HCT116 (cell line): ENCODE measurements around the gene ITM2B. TPM values are rescaled to one million over a fixed set of nuclear protein-coding genes. Genes with fewer than 3 reads are reported as not detected.

Experiments used
- ATAC-seq: fragments of 200-7000 bp; cut with Tn5 transposase; 2 replicates; pipeline ENCODE4 v1.9.1; 2020; ENCODE audit warnings: mild to moderate bottlenecking, moderate library complexity
- BruUV-seq: library from RNA; stranded (reverse); fragments of 400-500 nt; replicated peaks from 2 replicates; lab custom pipeline; 2021; lab: Mats Ljungman, UMichigan
- CTCF ChIA-PET: fragments of 300-600 bp; sonication (Branson Sonifier 250); formaldehyde crosslinking; loops from one replicate; lab custom pipeline; 2021; ENCODE audit warnings: antibody characterized with exemption; lab: Charles Lee
- POLR2A ChIA-PET: fragments of 300-600, 350-600 bp; sonication (Branson Sonifier 250); formaldehyde crosslinking; loops from one replicate; lab custom pipeline; 2021; ENCODE audit warnings: antibody characterized with exemption; lab: Charles Lee
- RAD21 ChIA-PET, 2 experiments: fragments of 300-600 bp; sonication (Branson Sonifier 250); formaldehyde crosslinking; loops; one replicate each; lab custom pipeline; 2023; ENCODE audit warnings: low total read pairs in 2 of 2; ENCODE audit not compliant: uncharacterized antibody in 2 of 2, unreplicated experiment in 2 of 2, low non-redundant PET in 1 of 2; lab: Charles Lee
- DNase-seq: peaks from one replicate; pipeline ENCODE4 v3.0.0-alpha.2; 2010; ENCODE audit warnings: low read depth, low spot score
- H2AFZ ChIP-seq: fragments of 200-600 bp; shearing (Covaris generic), sonication (generic); 2 replicates; pipeline ENCODE4 v1.6.1; 2017; ENCODE audit warnings: low read depth, mixed run types, mixed read lengths, antibody characterized with exemption, low read length; ENCODE audit not compliant: poor library complexity, severe bottlenecking
- H3K27ac ChIP-seq: 2 replicates; pipeline ENCODE4 v1.5.1; 2012; ENCODE audit warnings: low read depth, low read length
- H3K27me3 ChIP-seq: fragments of 200-600 bp; sonication (generic); 2 replicates; pipeline ENCODE4 v1.6.1; 2016; ENCODE audit warnings: mixed run types, low read length, mixed read lengths; ENCODE audit not compliant: insufficient read depth
- H3K36me3 ChIP-seq, 2 experiments: fragments of 200-500 bp in 1 of 2; fragments of 200-600 bp in 1 of 2; sonication (Bioruptor generic) in 1 of 2; sonication (generic) in 1 of 2; 2 replicates each; pipeline versions ENCODE4 v1.5.1 to v1.6.1; 2014 to 2016; ENCODE audit warnings: low read length in 2 of 2, inconsistent platforms in 1 of 2, mixed read lengths in 1 of 2, mixed run types in 1 of 2; ENCODE audit not compliant: insufficient read depth in 2 of 2, control insufficient read depth in 1 of 2
- H3K4me1 ChIP-seq, 2 experiments: fragments of 200-600 bp in 1 of 2; sonication (generic) in 1 of 2; 2 replicates each; pipeline versions ENCODE4 v1.5.1 to v1.6.1; 2012 to 2017; ENCODE audit warnings: low read length in 2 of 2, inconsistent platforms in 1 of 2, mild to moderate bottlenecking in 1 of 2, mixed read lengths in 1 of 2, mixed run types in 1 of 2, moderate library complexity in 1 of 2; ENCODE audit not compliant: insufficient read depth in 2 of 2, control insufficient read depth in 1 of 2
- H3K4me2 ChIP-seq: fragments of 200-600 bp; sonication (generic); 2 replicates; pipeline ENCODE4 v1.6.1; 2017; ENCODE audit warnings: mixed run types, low read length, mixed read lengths
- H3K4me3 ChIP-seq, 2 experiments: fragments of 200-600 bp in 1 of 2; sonication (generic) in 1 of 2; replicated peaks in 1 of 2; 2 replicates each; pipeline ENCODE4 v1.5.1; 2011 to 2016; ENCODE audit warnings: low read length in 2 of 2, control low read depth in 1 of 2, low read depth in 1 of 2, mild to moderate bottlenecking in 1 of 2, mixed read lengths in 1 of 2, mixed run types in 1 of 2
- H3K79me2 ChIP-seq: fragments of 200-600 bp; sonication (generic); 2 replicates; pipeline ENCODE4 v1.6.1; 2017; ENCODE audit warnings: mild to moderate bottlenecking, mixed run types, low read length, moderate library complexity, mixed read lengths; ENCODE audit not compliant: insufficient read depth
- H3K9ac ChIP-seq: fragments of 200-600 bp; sonication (generic); 2 replicates; pipeline ENCODE4 v1.6.1; 2016; ENCODE audit warnings: low read length, mixed read lengths
- H3K9me2 ChIP-seq: fragments of 200-600 bp; sonication (generic), shearing (Covaris generic); 2 replicates; pipeline ENCODE4 v1.6.1; 2017; ENCODE audit warnings: mixed run types, mild to moderate bottlenecking, moderate library complexity; ENCODE audit not compliant: insufficient read depth
- H3K9me3 ChIP-seq, 2 experiments: fragments of 200-500 bp in 1 of 2; fragments of 200-600 bp in 1 of 2; sonication (Bioruptor generic) in 1 of 2; sonication (generic) in 1 of 2; 2 replicates each; pipeline ENCODE4 v1.6.1; 2014 to 2017; ENCODE audit warnings: low read length in 2 of 2, mixed read lengths in 2 of 2, inconsistent platforms in 1 of 2, low read depth in 1 of 2, mild to moderate bottlenecking in 1 of 2, mixed run types in 1 of 2, moderate library complexity in 1 of 2; ENCODE audit not compliant: control insufficient read depth in 1 of 2, insufficient read depth in 1 of 2
- H4K20me1 ChIP-seq: fragments of 200-600 bp; sonication (generic), shearing (Covaris generic); 2 replicates; pipeline ENCODE4 v1.6.1; 2017; ENCODE audit warnings: mixed run types, mild to moderate bottlenecking, moderate library complexity; ENCODE audit not compliant: insufficient read depth
- CEBPB ChIP-seq: IDR thresholded peaks from 2 replicates; pipeline ENCODE4 v1.6.1; 2012; ENCODE audit warnings: low read depth
- EGR1 ChIP-seq: IDR thresholded peaks from 2 replicates; pipeline ENCODE4 v1.6.1; 2012; ENCODE audit warnings: low read depth
- ELF1 ChIP-seq: IDR thresholded peaks from 2 replicates; pipeline ENCODE4 v1.6.1; 2012; ENCODE audit warnings: low read depth, borderline replicate concordance
- EZH2 ChIP-seq: fragments of 200-600 bp; sonication (generic); IDR thresholded peaks from 2 replicates; pipeline ENCODE4 v1.6.1; 2017; ENCODE audit warnings: antibody characterized with exemption, mixed run types
- EZH2phosphoT487 ChIP-seq: fragments of 200-600 bp; IDR thresholded peaks from 2 replicates; pipeline ENCODE4 v1.6.1; 2018; ENCODE audit warnings: antibody characterized with exemption, borderline replicate concordance
- FOSL1 ChIP-seq: IDR thresholded peaks from 2 replicates; pipeline ENCODE4 v1.6.1; 2012; ENCODE audit warnings: low read depth
- JUND ChIP-seq: IDR thresholded peaks from 2 replicates; pipeline ENCODE4 v1.6.1; 2012
- POLR2A ChIP-seq: IDR thresholded peaks from 2 replicates; pipeline ENCODE4 v1.7.0; 2011; ENCODE audit warnings: borderline replicate concordance; ENCODE audit not compliant: insufficient read depth, insufficient read length; ENCODE audit errors: extremely low read depth
- POLR2AphosphoS5 ChIP-seq: IDR thresholded peaks from 2 replicates; pipeline ENCODE4 v1.6.1; 2011; ENCODE audit warnings: mild to moderate bottlenecking, low read depth, low read length, moderate library complexity
- RAD21 ChIP-seq: IDR thresholded peaks from 2 replicates; pipeline ENCODE4 v1.6.1; 2012; ENCODE audit warnings: low read depth, mild to moderate bottlenecking
- SIN3A ChIP-seq: IDR thresholded peaks from 2 replicates; pipeline ENCODE4 v1.6.1; 2012; ENCODE audit warnings: low read depth
- SRF ChIP-seq: IDR thresholded peaks from 2 replicates; pipeline ENCODE4 v1.6.1; 2012; ENCODE audit warnings: low read depth
- TCF7L2 ChIP-seq: IDR thresholded peaks from 2 replicates; pipeline ENCODE4 v1.7.0; 2011; ENCODE audit warnings: borderline replicate concordance, inconsistent platforms; ENCODE audit not compliant: insufficient read depth, insufficient read length; ENCODE audit errors: extremely low read depth
- YY1 ChIP-seq: IDR thresholded peaks from 2 replicates; pipeline ENCODE4 v1.6.1; 2011; ENCODE audit warnings: low read length, low read depth, moderate library complexity, mild to moderate bottlenecking; ENCODE audit not compliant: insufficient replicate concordance; ENCODE audit errors: extremely low read depth
- ZFX ChIP-seq: fragments of 450-650 bp; IDR thresholded peaks from 2 replicates; pipeline ENCODE4 v1.6.1; 2017
- ZNF274 ChIP-seq: fragments of 200-500 bp; sonication (Bioruptor generic); IDR thresholded peaks from 2 replicates; pipeline ENCODE4 v1.6.1; 2014; ENCODE audit warnings: mild to moderate bottlenecking, low read depth, low read length, inconsistent platforms
- intact Hi-C: fragments of 100-400 bp; cut with micrococcal nuclease; formaldehyde crosslinking; loops from 2 replicates; pipeline ENCODE4 v1.10.0; 2022
- total RNA-seq: library from RNA; stranded (reverse); gene quantifications from one replicate; pipeline ENCODE4 v1.2.1, GENCODE V29; 2021; ENCODE audit not compliant: unreplicated experiment
- TF ChIP-seq, protein P1 (sequence below): IDR thresholded peaks from 2 replicates; pipeline ENCODE4 v1.6.1; 2011; ENCODE audit warnings: mild to moderate bottlenecking, low read length, moderate library complexity; ENCODE audit not compliant: insufficient replicate concordance; ENCODE audit errors: extremely low read depth
- TF ChIP-seq, protein P2 (sequence below), 3 experiments: fragments of 200-600 bp in 1 of 3; sonication (generic) in 1 of 3; IDR thresholded peaks in 2 of 3; conservative IDR thresholded peaks in 1 of 3; 2 replicates each; pipeline ENCODE4 v1.5.1; 2012 to 2017; ENCODE audit warnings: low read depth in 2 of 3, low read length in 2 of 3, antibody characterized with exemption in 1 of 3, borderline replicate concordance in 1 of 3, control low read depth in 1 of 3, mild to moderate bottlenecking in 1 of 3, mixed read lengths in 1 of 3, mixed run types in 1 of 3, moderate library complexity in 1 of 3; ENCODE audit not compliant: insufficient read depth in 1 of 3
- TF ChIP-seq, protein P3 (sequence below): IDR thresholded peaks from 2 replicates; pipeline ENCODE4 v1.6.1; 2012; ENCODE audit warnings: low read depth
- TF ChIP-seq, protein P4 (sequence below): IDR thresholded peaks from 2 replicates; pipeline ENCODE4 v1.6.1; 2012

The ITM2B gene
- total RNA-seq, 1 experiment from 2014 or later: 124 TPM

DNA sequence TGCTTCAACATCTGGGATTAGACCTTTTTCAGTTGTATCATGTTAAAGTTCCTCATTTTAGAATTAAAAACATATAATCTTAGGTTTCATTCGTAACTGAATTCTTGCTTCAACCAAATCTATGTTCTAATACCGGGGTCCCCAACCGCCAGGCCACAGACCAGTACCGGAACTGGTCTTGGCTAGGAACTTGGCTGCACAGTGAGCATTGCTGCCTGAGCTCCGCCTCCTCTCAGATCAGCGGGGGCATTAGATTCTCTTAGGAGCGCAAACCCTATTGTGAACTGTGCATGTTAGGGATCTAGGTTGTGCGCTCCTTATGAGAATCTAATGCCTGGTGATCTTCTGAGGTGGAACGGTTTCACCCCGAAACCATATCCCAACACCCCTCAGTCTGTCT, 19.2 kb downstream of the ITM2B start:
- no peaks in the 10 kb centered on the region for H3K4me1 ChIP-seq
- H3K9ac ChIP-seq: no peak overlapping the region
- no TSS peak for BruUV-seq
- TF ChIP-seq ELF1: no peak
- no peak for TF ChIP-seq POLR2A
- TF ChIP-seq FOSL1: no peak
- no peak for TF ChIP-seq SRF
- no peak for TF ChIP-seq JUND
- TF ChIP-seq SIN3A: no peak
- no peak for TF ChIP-seq RAD21
- TF ChIP-seq, protein P1, sequence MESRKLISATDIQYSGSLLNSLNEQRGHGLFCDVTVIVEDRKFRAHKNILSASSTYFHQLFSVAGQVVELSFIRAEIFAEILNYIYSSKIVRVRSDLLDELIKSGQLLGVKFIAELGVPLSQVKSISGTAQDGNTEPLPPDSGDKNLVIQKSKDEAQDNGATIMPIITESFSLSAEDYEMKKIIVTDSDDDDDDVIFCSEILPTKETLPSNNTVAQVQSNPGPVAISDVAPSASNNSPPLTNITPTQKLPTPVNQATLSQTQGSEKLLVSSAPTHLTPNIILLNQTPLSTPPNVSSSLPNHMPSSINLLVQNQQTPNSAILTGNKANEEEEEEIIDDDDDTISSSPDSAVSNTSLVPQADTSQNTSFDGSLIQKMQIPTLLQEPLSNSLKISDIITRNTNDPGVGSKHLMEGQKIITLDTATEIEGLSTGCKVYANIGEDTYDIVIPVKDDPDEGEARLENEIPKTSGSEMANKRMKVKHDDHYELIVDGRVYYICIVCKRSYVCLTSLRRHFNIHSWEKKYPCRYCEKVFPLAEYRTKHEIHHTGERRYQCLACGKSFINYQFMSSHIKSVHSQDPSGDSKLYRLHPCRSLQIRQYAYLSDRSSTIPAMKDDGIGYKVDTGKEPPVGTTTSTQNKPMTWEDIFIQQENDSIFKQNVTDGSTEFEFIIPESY: no peak
- TF ChIP-seq, protein P2, sequence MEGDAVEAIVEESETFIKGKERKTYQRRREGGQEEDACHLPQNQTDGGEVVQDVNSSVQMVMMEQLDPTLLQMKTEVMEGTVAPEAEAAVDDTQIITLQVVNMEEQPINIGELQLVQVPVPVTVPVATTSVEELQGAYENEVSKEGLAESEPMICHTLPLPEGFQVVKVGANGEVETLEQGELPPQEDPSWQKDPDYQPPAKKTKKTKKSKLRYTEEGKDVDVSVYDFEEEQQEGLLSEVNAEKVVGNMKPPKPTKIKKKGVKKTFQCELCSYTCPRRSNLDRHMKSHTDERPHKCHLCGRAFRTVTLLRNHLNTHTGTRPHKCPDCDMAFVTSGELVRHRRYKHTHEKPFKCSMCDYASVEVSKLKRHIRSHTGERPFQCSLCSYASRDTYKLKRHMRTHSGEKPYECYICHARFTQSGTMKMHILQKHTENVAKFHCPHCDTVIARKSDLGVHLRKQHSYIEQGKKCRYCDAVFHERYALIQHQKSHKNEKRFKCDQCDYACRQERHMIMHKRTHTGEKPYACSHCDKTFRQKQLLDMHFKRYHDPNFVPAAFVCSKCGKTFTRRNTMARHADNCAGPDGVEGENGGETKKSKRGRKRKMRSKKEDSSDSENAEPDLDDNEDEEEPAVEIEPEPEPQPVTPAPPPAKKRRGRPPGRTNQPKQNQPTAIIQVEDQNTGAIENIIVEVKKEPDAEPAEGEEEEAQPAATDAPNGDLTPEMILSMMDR (IDR thresholded peaks at IDR 0.05 in 2 of 3, conservative IDR thresholded peaks at IDR 0.05 in 1 of 3; ENCODE audit: borderline replicate concordance in 1 of 3, insufficient read depth in 1 of 3, low read depth in 2 of 3, low read length in 2 of 3): no peak
- TF ChIP-seq, protein P3, sequence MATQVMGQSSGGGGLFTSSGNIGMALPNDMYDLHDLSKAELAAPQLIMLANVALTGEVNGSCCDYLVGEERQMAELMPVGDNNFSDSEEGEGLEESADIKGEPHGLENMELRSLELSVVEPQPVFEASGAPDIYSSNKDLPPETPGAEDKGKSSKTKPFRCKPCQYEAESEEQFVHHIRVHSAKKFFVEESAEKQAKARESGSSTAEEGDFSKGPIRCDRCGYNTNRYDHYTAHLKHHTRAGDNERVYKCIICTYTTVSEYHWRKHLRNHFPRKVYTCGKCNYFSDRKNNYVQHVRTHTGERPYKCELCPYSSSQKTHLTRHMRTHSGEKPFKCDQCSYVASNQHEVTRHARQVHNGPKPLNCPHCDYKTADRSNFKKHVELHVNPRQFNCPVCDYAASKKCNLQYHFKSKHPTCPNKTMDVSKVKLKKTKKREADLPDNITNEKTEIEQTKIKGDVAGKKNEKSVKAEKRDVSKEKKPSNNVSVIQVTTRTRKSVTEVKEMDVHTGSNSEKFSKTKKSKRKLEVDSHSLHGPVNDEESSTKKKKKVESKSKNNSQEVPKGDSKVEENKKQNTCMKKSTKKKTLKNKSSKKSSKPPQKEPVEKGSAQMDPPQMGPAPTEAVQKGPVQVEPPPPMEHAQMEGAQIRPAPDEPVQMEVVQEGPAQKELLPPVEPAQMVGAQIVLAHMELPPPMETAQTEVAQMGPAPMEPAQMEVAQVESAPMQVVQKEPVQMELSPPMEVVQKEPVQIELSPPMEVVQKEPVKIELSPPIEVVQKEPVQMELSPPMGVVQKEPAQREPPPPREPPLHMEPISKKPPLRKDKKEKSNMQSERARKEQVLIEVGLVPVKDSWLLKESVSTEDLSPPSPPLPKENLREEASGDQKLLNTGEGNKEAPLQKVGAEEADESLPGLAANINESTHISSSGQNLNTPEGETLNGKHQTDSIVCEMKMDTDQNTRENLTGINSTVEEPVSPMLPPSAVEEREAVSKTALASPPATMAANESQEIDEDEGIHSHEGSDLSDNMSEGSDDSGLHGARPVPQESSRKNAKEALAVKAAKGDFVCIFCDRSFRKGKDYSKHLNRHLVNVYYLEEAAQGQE: no peak
- TF ChIP-seq EZH2: no peak
- no peak for TF ChIP-seq EGR1
- TF ChIP-seq POLR2AphosphoS5: no peak
- no peak for TF ChIP-seq CEBPB
- TF ChIP-seq ZNF274: no peak
- TF ChIP-seq TCF7L2: no peak
- no peak for TF ChIP-seq YY1
- no peak for TF ChIP-seq EZH2phosphoT487
- TF ChIP-seq ZFX: no peak
- TF ChIP-seq, protein P4, sequence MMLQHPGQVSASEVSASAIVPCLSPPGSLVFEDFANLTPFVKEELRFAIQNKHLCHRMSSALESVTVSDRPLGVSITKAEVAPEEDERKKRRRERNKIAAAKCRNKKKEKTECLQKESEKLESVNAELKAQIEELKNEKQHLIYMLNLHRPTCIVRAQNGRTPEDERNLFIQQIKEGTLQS: no peak
- no peaks in the 10 kb centered on the region for H3K9me3 ChIP-seq
- no peak overlapping the region for H3K4me2 ChIP-seq
- H3K79me2 ChIP-seq: peaks cover 10% of the 10 kb centered on the region
- RAD21 ChIA-PET: no interaction called here
- CTCF ChIA-PET: no interaction called here
- H2AFZ ChIP-seq: no peak overlapping the region
- 0 out of 2 replicates have a peak, but pooled peaks cover 4% of the 10 kb centered on the region for H4K20me1 ChIP-seq
- peaks cover 0 to 10% of the 10 kb centered on the region in 2 experiments; a peak in 2 of 4 replicates for H3K36me3 ChIP-seq
- no peak overlapping the region for H3K4me3 ChIP-seq
- no peaks in the 10 kb centered on the region for H3K27me3 ChIP-seq
- ATAC-seq: no peak
- DNase-seq: no peak
- no peak overlapping the region for H3K27ac ChIP-seq
- POLR2A ChIA-PET: no interaction called here
- no peaks in the 10 kb centered on the region for H3K9me2 ChIP-seq
- intact Hi-C loops: no loop called here
